ENCODE results near the gene HUNK. TPM values are rescaled to one million over a fixed set of nuclear protein-coding genes. Genes with fewer than 3 reads are reported as not detected.

HUNK gene
- total and polyA plus RNA-seq, 2 of the 8 experiments (the other 6 are each of a cell fraction or from before 2014, with no cell fraction given), result 1.9 to 10.2 TPM

GRCh38 chr21:31882711-31883110 is 9.9 kb downstream of the HUNK start (continued):
- TF ChIP-seq ASH2L (IDR thresholded peaks at IDR 0.05; ENCODE audit: low read length), result no peak
- TF ChIP-seq CBX5 (IDR thresholded peaks at IDR 0.05; ENCODE audit: low read depth, low read length), result no peak
- no peak for TF ChIP-seq FOSL1 (IDR thresholded peaks at IDR 0.05; ENCODE audit: insufficient read depth, low read depth, low read length)
